Measurements from ENCODE around the gene TBPL1. TPM values are rescaled to one million over a fixed set of nuclear protein-coding genes. Genes with fewer than 3 reads are reported as not detected.
A peak's percentile ranks its signal among the peaks of the same experiment; 100 is the strongest.

The TBPL1 gene
- total and polyA plus RNA-seq, 2 of the 13 experiments (the other 11 are each of a cell fraction or from before 2014, with no cell fraction given): 25.3 to 39.3 TPM

GRCh38 chr6:133951881-133952814, 876 bp upstream of the TBPL1 start (continued):
- TF ChIP-seq, protein P1, sequence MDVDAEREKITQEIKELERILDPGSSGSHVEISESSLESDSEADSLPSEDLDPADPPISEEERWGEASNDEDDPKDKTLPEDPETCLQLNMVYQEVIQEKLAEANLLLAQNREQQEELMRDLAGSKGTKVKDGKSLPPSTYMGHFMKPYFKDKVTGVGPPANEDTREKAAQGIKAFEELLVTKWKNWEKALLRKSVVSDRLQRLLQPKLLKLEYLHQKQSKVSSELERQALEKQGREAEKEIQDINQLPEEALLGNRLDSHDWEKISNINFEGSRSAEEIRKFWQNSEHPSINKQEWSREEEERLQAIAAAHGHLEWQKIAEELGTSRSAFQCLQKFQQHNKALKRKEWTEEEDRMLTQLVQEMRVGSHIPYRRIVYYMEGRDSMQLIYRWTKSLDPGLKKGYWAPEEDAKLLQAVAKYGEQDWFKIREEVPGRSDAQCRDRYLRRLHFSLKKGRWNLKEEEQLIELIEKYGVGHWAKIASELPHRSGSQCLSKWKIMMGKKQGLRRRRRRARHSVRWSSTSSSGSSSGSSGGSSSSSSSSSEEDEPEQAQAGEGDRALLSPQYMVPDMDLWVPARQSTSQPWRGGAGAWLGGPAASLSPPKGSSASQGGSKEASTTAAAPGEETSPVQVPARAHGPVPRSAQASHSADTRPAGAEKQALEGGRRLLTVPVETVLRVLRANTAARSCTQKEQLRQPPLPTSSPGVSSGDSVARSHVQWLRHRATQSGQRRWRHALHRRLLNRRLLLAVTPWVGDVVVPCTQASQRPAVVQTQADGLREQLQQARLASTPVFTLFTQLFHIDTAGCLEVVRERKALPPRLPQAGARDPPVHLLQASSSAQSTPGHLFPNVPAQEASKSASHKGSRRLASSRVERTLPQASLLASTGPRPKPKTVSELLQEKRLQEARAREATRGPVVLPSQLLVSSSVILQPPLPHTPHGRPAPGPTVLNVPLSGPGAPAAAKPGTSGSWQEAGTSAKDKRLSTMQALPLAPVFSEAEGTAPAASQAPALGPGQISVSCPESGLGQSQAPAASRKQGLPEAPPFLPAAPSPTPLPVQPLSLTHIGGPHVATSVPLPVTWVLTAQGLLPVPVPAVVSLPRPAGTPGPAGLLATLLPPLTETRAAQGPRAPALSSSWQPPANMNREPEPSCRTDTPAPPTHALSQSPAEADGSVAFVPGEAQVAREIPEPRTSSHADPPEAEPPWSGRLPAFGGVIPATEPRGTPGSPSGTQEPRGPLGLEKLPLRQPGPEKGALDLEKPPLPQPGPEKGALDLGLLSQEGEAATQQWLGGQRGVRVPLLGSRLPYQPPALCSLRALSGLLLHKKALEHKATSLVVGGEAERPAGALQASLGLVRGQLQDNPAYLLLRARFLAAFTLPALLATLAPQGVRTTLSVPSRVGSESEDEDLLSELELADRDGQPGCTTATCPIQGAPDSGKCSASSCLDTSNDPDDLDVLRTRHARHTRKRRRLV (CRISPR knock-in tag; IDR thresholded peaks at IDR 0.05): no peak
- TF ChIP-seq ATF7 (IDR thresholded peaks at IDR 0.05) (no peak), ATF7 (CRISPR knock-in tag; IDR thresholded peaks at IDR 0.05) (no peak; the same call in 1 of the 2 replicates), HDAC1 (CRISPR knock-in tag; IDR thresholded peaks at IDR 0.05) (peak; percentile 69), SCMH1 (CRISPR knock-in tag; IDR thresholded peaks at IDR 0.05; ENCODE audit: borderline replicate concordance) (no peak), KMT2B (CRISPR knock-in tag; IDR thresholded peaks at IDR 0.05) (no peak; the same call in 1 of the 2 replicates), NRL (CRISPR knock-in tag; IDR thresholded peaks at IDR 0.05; ENCODE audit: borderline replicate concordance) (peak; percentile 83; the same call in 1 of the 2 replicates), ZNF75D (CRISPR knock-in tag; IDR thresholded peaks at IDR 0.05; ENCODE audit: borderline replicate concordance) (no peak), ZNF761 (CRISPR knock-in tag; conservative IDR thresholded peaks at IDR 0.05) (no peak), ATF6 (CRISPR knock-in tag; conservative IDR thresholded peaks at IDR 0.05) (0 out of 2 replicates have a peak, but pooled peaks have one; percentile 45), ZNF629 (CRISPR knock-in tag; conservative IDR thresholded peaks at IDR 0.05) (no peak), ZFP91 (CRISPR knock-in tag; IDR thresholded peaks at IDR 0.05; ENCODE audit: borderline replicate concordance) (peak; percentile 71), HOXA7 (CRISPR knock-in tag; IDR thresholded peaks at IDR 0.05) (no peak), RNF2 (conservative IDR thresholded peaks at IDR 0.05; ENCODE audit: low read depth) (no peak; the same call in 1 of the 2 replicates), NFIB (CRISPR knock-in tag; IDR thresholded peaks at IDR 0.05; ENCODE audit: borderline replicate concordance) (no peak), SNAI1 (CRISPR knock-in tag; IDR thresholded peaks at IDR 0.05; ENCODE audit: borderline replicate concordance) (peak; percentile 36; the same call in 1 of the 2 replicates), XRCC5 (optimal IDR thresholded peaks at IDR 0.05; ENCODE audit: low read length) (peak; percentile 58), ZSCAN12 (CRISPR knock-in tag; IDR thresholded peaks at IDR 0.05) (0 out of 2 replicates have a peak, but pooled peaks have one; percentile 20), ZNF788 (CRISPR knock-in tag; IDR thresholded peaks at IDR 0.05; ENCODE audit: borderline replicate concordance) (peak; percentile 63; the same call in 1 of the 2 replicates), ARID2 (CRISPR knock-in tag; IDR thresholded peaks at IDR 0.05; ENCODE audit: borderline replicate concordance) (no peak)
